Measurements from ENCODE around the gene ERCC5. TPM values are rescaled to one million over a fixed set of nuclear protein-coding genes. Genes with fewer than 3 reads are reported as not detected.

The ERCC5 gene
- polyA plus RNA-seq, 1 donor (not counting 4 experiments of a cell fraction or from before 2014, with no cell fraction given): 40.3 TPM

DNA sequence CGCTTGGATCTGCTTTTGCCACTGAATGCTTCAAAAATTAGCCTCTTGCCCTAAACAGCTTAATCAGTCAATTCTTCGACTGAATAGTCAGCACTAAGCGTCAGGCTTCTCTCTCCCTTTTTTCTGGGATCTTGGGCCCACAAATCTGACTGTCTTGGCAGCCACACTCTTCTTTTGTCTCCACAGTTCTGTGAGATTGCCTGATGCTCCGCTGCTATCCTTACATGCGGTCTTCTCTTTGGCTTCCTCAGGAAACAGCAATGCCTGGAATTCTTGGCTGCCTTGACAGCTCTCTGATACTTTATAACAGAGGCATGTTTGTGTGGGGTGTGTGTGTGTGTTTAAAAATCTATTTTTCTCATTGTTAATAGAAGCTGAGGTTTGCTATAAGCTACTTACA lies 32.6 kb downstream of the ERCC5 start:
- no peak for DNase-seq (ENCODE audit: low read depth, low spot score)
- Histone ChIP-seq H3K4me1 (ENCODE audit: control insufficient read depth, extremely low read depth, insufficient read depth, low read length) (peaks cover 4% of the 10 kb centered on the region), H3K9me1 (ENCODE audit: control insufficient read depth, extremely low read depth, insufficient read depth, low read length) (no peaks in the 10 kb centered on the region), H2AFZ (ENCODE audit: control insufficient read depth, low read length) (no peak overlapping the region), H4K20me1 (ENCODE audit: control insufficient read depth, extremely low read depth, insufficient read depth, low read length) (no peaks in the 10 kb centered on the region), H3K27me3 (ENCODE audit: control insufficient read depth, extremely low read depth, insufficient read depth, low read length) (no peaks in the 10 kb centered on the region), H3K4me3 (ENCODE audit: control insufficient read depth in 2 of 3, extremely low read depth in 1 of 3, insufficient read depth in 2 of 3, low read depth in 1 of 3, low read length in 3 of 3) (no peak overlapping the region), H3K4me2 (ENCODE audit: control insufficient read depth, extremely low read depth, insufficient read depth, low read depth, low read length) (no peak overlapping the region), H3K79me2 (ENCODE audit: control insufficient read depth, insufficient read depth, low read length) (no peaks in the 10 kb centered on the region), H3K9me3 (ENCODE audit: control insufficient read depth, low read depth, low read length) (no peaks in the 10 kb centered on the region), H3K9ac (ENCODE audit: control insufficient read depth, extremely low read depth, insufficient read depth, low read length) (no peak overlapping the region), H3K36me3 (ENCODE audit: control insufficient read depth in 2 of 2, extremely low read depth in 1 of 2, insufficient read depth in 2 of 2, low read length in 2 of 2) (peaks cover 6 to 11% of the 10 kb centered on the region in 2 experiments), H3K27ac (ENCODE audit: control insufficient read depth, insufficient read depth, low read length) (no peak overlapping the region)
- TF ChIP-seq EZH2 (IDR thresholded peaks at IDR 0.05; ENCODE audit: low read length): no peak
- TF ChIP-seq, protein P1, sequence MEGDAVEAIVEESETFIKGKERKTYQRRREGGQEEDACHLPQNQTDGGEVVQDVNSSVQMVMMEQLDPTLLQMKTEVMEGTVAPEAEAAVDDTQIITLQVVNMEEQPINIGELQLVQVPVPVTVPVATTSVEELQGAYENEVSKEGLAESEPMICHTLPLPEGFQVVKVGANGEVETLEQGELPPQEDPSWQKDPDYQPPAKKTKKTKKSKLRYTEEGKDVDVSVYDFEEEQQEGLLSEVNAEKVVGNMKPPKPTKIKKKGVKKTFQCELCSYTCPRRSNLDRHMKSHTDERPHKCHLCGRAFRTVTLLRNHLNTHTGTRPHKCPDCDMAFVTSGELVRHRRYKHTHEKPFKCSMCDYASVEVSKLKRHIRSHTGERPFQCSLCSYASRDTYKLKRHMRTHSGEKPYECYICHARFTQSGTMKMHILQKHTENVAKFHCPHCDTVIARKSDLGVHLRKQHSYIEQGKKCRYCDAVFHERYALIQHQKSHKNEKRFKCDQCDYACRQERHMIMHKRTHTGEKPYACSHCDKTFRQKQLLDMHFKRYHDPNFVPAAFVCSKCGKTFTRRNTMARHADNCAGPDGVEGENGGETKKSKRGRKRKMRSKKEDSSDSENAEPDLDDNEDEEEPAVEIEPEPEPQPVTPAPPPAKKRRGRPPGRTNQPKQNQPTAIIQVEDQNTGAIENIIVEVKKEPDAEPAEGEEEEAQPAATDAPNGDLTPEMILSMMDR (optimal IDR thresholded peaks at IDR 0.05 in 1 of 3, IDR thresholded peaks at IDR 0.05 in 1 of 3, conservative IDR thresholded peaks at IDR 0.05 in 1 of 3; ENCODE audit: extremely low read depth in 1 of 3, insufficient read depth in 2 of 3, low read length in 3 of 3): no peak
- FAIRE-seq: no peak
- dilution Hi-C loops (cut with MboI; ENCODE audit: extremely low pct_ligation_motif_present, low sequenced_read_pairs): no loop called here

DNA sequence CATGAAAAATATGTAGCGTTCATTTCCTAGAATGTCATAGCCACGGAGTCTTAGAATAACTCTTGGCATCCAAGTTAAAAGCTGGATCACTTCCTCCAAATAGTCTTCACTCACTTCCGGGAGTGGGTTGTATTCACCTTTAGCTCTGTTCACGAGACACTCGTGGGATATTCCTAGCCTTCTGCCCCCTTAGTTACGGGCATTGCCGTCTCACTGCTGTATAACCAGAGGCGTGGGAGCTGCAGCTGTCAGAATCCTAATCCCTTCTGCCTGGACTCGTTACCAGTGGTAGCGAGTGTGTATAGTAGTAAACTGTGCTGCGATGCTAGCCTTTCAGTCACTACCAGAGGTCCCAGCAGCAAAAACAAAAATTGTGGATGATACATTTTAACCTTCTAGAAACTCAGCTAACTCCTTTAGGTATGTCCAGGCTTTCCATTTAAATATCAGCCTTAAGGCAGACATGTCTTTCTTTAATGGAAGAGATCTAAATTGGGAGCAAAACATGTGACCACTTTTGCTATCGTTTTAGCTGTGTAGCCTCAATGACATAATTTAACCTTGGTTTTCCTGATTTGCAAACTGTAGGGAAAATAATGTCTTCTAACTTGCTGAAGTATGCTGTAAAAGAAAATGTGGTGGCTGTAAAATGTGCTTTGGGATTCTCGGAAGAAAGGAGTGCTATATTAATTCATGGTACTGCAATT lies 34.1 kb downstream of the ERCC5 start:
- dilution Hi-C loops (cut with MboI; ENCODE audit: extremely low pct_ligation_motif_present, low sequenced_read_pairs): no loop called here
- TF ChIP-seq EZH2 (IDR thresholded peaks at IDR 0.05; ENCODE audit: low read length): no peak
- H3K4me1 ChIP-seq (ENCODE audit: control insufficient read depth, extremely low read depth, insufficient read depth, low read length): no peaks in the 10 kb centered on the region
- no peak overlapping the region for H3K4me2 ChIP-seq (ENCODE audit: control insufficient read depth, extremely low read depth, insufficient read depth, low read depth, low read length)
- no peaks in the 10 kb centered on the region for H3K9me3 ChIP-seq (ENCODE audit: control insufficient read depth, low read depth, low read length)
- no peak overlapping the region for H3K9ac ChIP-seq (ENCODE audit: control insufficient read depth, extremely low read depth, insufficient read depth, low read length)
- FAIRE-seq (no peak), DNase-seq (ENCODE audit: low read depth, low spot score) (no peak)
- no peak overlapping the region for H3K4me3 ChIP-seq (ENCODE audit: control insufficient read depth in 2 of 3, extremely low read depth in 1 of 3, insufficient read depth in 2 of 3, low read depth in 1 of 3, low read length in 3 of 3)
- no peaks in the 10 kb centered on the region for H3K79me2 ChIP-seq (ENCODE audit: control insufficient read depth, insufficient read depth, low read length)
- no peaks in the 10 kb centered on the region for H4K20me1 ChIP-seq (ENCODE audit: control insufficient read depth, extremely low read depth, insufficient read depth, low read length)
- no peak overlapping the region for H3K27ac ChIP-seq (ENCODE audit: control insufficient read depth, insufficient read depth, low read length)
- H3K27me3 ChIP-seq (ENCODE audit: control insufficient read depth, extremely low read depth, insufficient read depth, low read length): no peaks in the 10 kb centered on the region
- peaks cover 6 to 11% of the 10 kb centered on the region in 2 experiments for H3K36me3 ChIP-seq (ENCODE audit: control insufficient read depth in 2 of 2, extremely low read depth in 1 of 2, insufficient read depth in 2 of 2, low read length in 2 of 2)
- H3K9me1 ChIP-seq (ENCODE audit: control insufficient read depth, extremely low read depth, insufficient read depth, low read length): no peaks in the 10 kb centered on the region
- no peak overlapping the region for H2AFZ ChIP-seq (ENCODE audit: control insufficient read depth, low read length)

Data from keratinocyte (primary cell).